ENCODE measurements around the gene ALK.

DNA sequence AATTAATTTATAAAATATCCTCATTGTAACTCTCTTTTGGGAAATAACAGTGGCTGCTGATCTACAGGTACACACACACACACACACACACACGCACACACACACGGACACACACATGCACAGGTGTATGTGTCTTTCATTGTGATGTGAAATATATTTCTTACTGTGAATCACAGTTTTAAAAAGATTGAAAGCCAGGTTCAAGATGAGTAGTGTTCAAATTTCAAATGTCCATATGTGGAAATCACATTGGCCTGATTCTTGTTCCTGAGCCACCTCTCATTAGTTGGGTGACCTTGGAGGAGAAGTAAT, 372.4 kb downstream of the ALK start:
- TF ChIP-seq, protein P1, sequence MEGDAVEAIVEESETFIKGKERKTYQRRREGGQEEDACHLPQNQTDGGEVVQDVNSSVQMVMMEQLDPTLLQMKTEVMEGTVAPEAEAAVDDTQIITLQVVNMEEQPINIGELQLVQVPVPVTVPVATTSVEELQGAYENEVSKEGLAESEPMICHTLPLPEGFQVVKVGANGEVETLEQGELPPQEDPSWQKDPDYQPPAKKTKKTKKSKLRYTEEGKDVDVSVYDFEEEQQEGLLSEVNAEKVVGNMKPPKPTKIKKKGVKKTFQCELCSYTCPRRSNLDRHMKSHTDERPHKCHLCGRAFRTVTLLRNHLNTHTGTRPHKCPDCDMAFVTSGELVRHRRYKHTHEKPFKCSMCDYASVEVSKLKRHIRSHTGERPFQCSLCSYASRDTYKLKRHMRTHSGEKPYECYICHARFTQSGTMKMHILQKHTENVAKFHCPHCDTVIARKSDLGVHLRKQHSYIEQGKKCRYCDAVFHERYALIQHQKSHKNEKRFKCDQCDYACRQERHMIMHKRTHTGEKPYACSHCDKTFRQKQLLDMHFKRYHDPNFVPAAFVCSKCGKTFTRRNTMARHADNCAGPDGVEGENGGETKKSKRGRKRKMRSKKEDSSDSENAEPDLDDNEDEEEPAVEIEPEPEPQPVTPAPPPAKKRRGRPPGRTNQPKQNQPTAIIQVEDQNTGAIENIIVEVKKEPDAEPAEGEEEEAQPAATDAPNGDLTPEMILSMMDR (conservative IDR thresholded peaks at IDR 0.05) = no peak
- TF ChIP-seq ZFX (IDR thresholded peaks at IDR 0.05) = no peak
